Spleen (tissue), 7 donors: ENCODE results near the gene ARHGEF28.

ENCODE experiments used
- CTCF ChIP-seq, 11 experiments: fragments of 200-600 bp in 7 of 11; fragments of 450-650 bp in 4 of 11; sonication (generic) in 4 of 11; IDR thresholded peaks in 8 of 11; conservative IDR thresholded peaks in 3 of 11; 1 replicate in 7 of 11; 2 replicates in 4 of 11; pipeline versions ENCODE4 v1.4.0 to v1.8.0; 2016 to 2021; ENCODE audit warnings: antibody characterized with exemption in 11 of 11, inconsistent platforms in 4 of 11, mild to moderate bottlenecking in 1 of 11
- POLR2A ChIP-seq, 3 donors: fragments of 450-650 bp; IDR thresholded peaks; one replicate each; pipeline ENCODE4 v1.5.1; 2017; ENCODE audit warnings: antibody characterized with exemption in 3 of 3, mild to moderate bottlenecking in 1 of 3
- POLR2AphosphoS5 ChIP-seq, 3 donors: sonication (generic); formaldehyde crosslinking; IDR thresholded peaks; one replicate each; pipeline ENCODE4 v1.5.1; 2017; ENCODE audit warnings: antibody characterized with exemption in 3 of 3
- donor health status: DM: no; HTN: no; CAD: no; lungs with moderate emphysema.
- donor health status: DM: no; HTN: no; CAD: no.
- donor health status: DM: no; HTN: no; CAD: no.

- no peak for TF ChIP-seq CTCF (IDR thresholded peaks at IDR 0.05 in 8 of 11, conservative IDR thresholded peaks at IDR 0.05 in 3 of 11)
- TF ChIP-seq POLR2A (IDR thresholded peaks at IDR 0.05), result no peak
- no peak for TF ChIP-seq POLR2AphosphoS5 (IDR thresholded peaks at IDR 0.05)
Observed at GRCh38 chr5:73670731-73671130, 44.7 kb downstream of the ARHGEF28 start.
